SK-N-MC (cell line): ENCODE measurements around the gene RAB13.

ENCODE experiments used
- DNase-seq: peaks from one replicate; pipeline ENCODE4 v3.0.0-alpha.2; 2011; ENCODE audit warnings: low read depth, low spot score
- H3K27ac ChIP-seq: fragments of 200-600 bp; sonication (generic); 2 replicates; pipeline ENCODE4 v1.5.1; 2016; ENCODE audit warnings: mixed run types
- H3K36me3 ChIP-seq: fragments of 200-600 bp; sonication (generic); 2 replicates; pipeline ENCODE4 v1.6.1; 2017; ENCODE audit warnings: antibody characterized with exemption, low read length, mixed read lengths; ENCODE audit not compliant: insufficient read depth
- H3K4me3 ChIP-seq: fragments of 200-600 bp; sonication (generic); 2 replicates; pipeline ENCODE4 v1.5.1; 2016
- H3K9ac ChIP-seq: fragments of 200-600 bp; sonication (generic); 2 replicates; pipeline ENCODE4 v1.8.0; 2017; ENCODE audit warnings: mixed run types, mixed read lengths; ENCODE audit not compliant: insufficient read length
- H3K9me3 ChIP-seq: fragments of 200-600 bp; sonication (generic); 2 replicates; pipeline ENCODE4 v1.6.1; 2017; ENCODE audit warnings: low read depth, mild to moderate bottlenecking, antibody characterized with exemption, low read length, moderate library complexity, mixed read lengths
- EZH2 ChIP-seq: fragments of 200-600 bp; sonication (generic); IDR thresholded peaks from one replicate; pipeline ENCODE4 v1.6.1; 2017; ENCODE audit warnings: antibody characterized with exemption
- FOXP2 ChIP-seq: optimal IDR thresholded peaks from 2 replicates; pipeline ENCODE3; 2011; ENCODE audit warnings: mild to moderate bottlenecking, moderate library complexity; ENCODE audit not compliant: insufficient read depth; ENCODE audit errors: extremely low read length, control extremely low read depth
- POLR2AphosphoS5 ChIP-seq: IDR thresholded peaks from 2 replicates; pipeline ENCODE4 v1.6.1; 2012; ENCODE audit warnings: mild to moderate bottlenecking, low read depth, low read length, borderline replicate concordance

RAB13 gene

GRCh38 chr1:153967107-153967999 lies 18.8 kb downstream of the RAB13 start, which contains the start of gene CREB3L4:
CREB3L4 (plus strand) TSS chr1:153967902; CDS start chr1:153968526, 624 bp downstream.
- peak; percentile 71 for TF ChIP-seq FOXP2
- no peak for TF ChIP-seq EZH2
- TF ChIP-seq POLR2AphosphoS5 = peak; percentile 85
- Histone ChIP-seq H3K36me3 (no peaks in the 10 kb centered on the region), H3K9me3 (no peaks in the 10 kb centered on the region), H3K27ac (peak within 1 kb of the TSS; percentile 91), H3K9ac (peak within 1 kb of the TSS; percentile 91), H3K4me3 (peak within 1 kb of the TSS; percentile 92)
- DNase-seq = peak; percentile 95

- Histone ChIP-seq H3K9ac (peak overlapping the region; percentile 69), H3K9me3 (no peaks in the 10 kb centered on the region), H3K4me3 (peak overlapping the region; percentile 93), H3K36me3 (peaks cover 15% of the 10 kb centered on the region; the same call in 1 of the 2 replicates), H3K27ac (peak overlapping the region; percentile 27)
- TF ChIP-seq FOXP2 (no peak), POLR2AphosphoS5 (peak; percentile 4; the same call in 1 of the 2 replicates)
- no peak for DNase-seq
Observed at GRCh38 chr1:153963850-153964331, 22.2 kb downstream of the RAB13 start.

GRCh38 chr1:153963030-153963849 lies 22.9 kb downstream of the RAB13 start, which contains the start of gene SLC39A1:
SLC39A1 (minus strand) TSS chr1:153963537; CDS start chr1:153962715, 822 bp downstream.
- peak within 1 kb of the TSS; percentile 27 for H3K27ac ChIP-seq
- H3K9ac ChIP-seq = peak within 1 kb of the TSS; percentile 93
- no peak for TF ChIP-seq FOXP2
- peak; percentile 61; the same call in 1 of the 2 replicates for TF ChIP-seq POLR2AphosphoS5
- no peak for TF ChIP-seq EZH2
- DNase-seq = peak; percentile 86
- H3K9me3 ChIP-seq = no peaks in the 10 kb centered on the region
- peaks cover 15% of the 10 kb centered on the region; the same call in 1 of the 2 replicates for H3K36me3 ChIP-seq
- peak within 1 kb of the TSS; percentile 93 for H3K4me3 ChIP-seq

- Histone ChIP-seq H3K36me3 (peaks cover 15% of the 10 kb centered on the region; the same call in 1 of the 2 replicates), H3K9me3 (no peaks in the 10 kb centered on the region), H3K27ac (peak overlapping the region; percentile 27; the same call in 1 of the 2 replicates), H3K4me3 (peak overlapping the region; percentile 93), H3K9ac (peak overlapping the region; percentile 93)
- TF ChIP-seq FOXP2 = no peak
- no peak; the same call in 1 of the 2 replicates for TF ChIP-seq POLR2AphosphoS5
- no peak for TF ChIP-seq EZH2
- no peak for DNase-seq
Observed at GRCh38 chr1:153962088-153963029, 23.8 kb downstream of the RAB13 start.

DNA sequence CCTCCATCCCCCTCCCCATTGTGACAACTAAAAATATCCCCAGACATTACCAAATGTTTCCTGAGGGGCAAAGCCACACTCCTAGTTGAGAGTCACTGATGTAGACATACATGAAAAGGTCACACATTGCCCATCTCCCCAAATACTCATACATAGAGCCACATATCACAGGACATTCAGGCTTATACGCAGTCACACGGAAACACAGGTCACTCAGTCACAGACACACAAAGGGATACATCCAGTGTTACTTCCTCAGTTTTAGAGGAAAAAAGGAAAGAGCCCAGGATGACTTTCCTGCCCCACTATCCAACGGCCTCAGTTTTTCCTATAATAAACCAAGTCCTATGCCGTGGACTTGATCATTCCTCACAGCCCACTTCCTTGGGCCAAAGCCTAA lies 24.7 kb downstream of the RAB13 start:
- 0 out of 2 replicates have a peak overlapping the region, but pooled peaks have one; percentile 27 for H3K27ac ChIP-seq

DNA sequence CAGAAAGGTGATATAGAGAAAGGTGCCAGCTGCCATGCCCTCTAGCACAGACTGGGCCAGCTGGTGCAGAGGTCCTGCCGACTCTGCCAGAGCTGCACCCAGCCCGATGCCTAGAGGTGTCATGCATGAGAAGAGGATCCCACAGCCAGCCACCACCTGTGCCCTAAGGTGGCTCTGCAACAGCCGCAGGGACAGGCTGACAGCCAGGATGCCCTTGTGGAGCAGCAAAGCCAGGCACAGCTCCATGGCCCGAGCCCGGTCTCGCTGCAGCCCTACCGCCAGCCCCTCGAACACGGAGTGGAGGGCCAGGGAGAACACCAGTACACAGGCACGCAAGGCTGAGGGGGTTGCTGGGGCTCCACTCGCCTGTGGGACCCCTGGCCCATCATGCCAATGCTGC lies 25.9 kb downstream of the RAB13 start:
- no peak overlapping the region for H3K27ac ChIP-seq
- H3K36me3 ChIP-seq = peaks cover 15% of the 10 kb centered on the region; the same call in 1 of the 2 replicates
- TF ChIP-seq EZH2 (no peak), POLR2AphosphoS5 (no peak), FOXP2 (no peak)
- H3K4me3 ChIP-seq = no peak overlapping the region
- no peak overlapping the region for H3K9ac ChIP-seq
- DNase-seq = no peak
- no peaks in the 10 kb centered on the region for H3K9me3 ChIP-seq

More for the DNA sequence above, 24.7 kb downstream of the RAB13 start:
- peaks cover 15% of the 10 kb centered on the region; the same call in 1 of the 2 replicates for H3K36me3 ChIP-seq
- DNase-seq = no peak
- H3K9ac ChIP-seq = peak overlapping the region; percentile 93
- H3K9me3 ChIP-seq = no peaks in the 10 kb centered on the region
- peak overlapping the region; percentile 93 for H3K4me3 ChIP-seq
- TF ChIP-seq EZH2 = no peak
- no peak for TF ChIP-seq POLR2AphosphoS5
- no peak for TF ChIP-seq FOXP2

DNA sequence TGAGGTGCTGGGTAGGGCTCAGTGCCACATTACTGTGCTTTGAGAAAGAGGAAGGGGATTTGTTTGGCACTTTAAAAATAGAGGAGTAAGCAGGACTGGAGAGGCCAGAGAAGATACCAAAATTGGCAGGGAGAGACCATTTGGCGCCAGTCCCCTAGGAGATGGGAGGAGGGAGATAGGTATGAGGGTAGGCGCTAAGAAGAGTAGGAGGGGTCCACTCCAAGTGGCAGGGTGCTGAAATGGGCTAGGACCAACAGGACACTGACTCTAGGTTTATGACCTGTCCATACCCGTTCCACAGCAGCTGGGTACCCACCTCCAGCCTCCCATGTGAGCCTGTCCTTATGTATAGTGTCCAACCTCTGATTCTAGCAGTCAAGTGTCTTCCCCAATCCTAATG lies 26.7 kb downstream of the RAB13 start:
- Histone ChIP-seq H3K27ac (peak overlapping the region; percentile 80; the same call in 1 of the 2 replicates), H3K9ac (no peak overlapping the region), H3K9me3 (no peaks in the 10 kb centered on the region), H3K36me3 (peaks cover 15% of the 10 kb centered on the region; the same call in 1 of the 2 replicates), H3K4me3 (no peak overlapping the region)
- TF ChIP-seq EZH2 = no peak
- TF ChIP-seq POLR2AphosphoS5 = no peak
- no peak for TF ChIP-seq FOXP2
- no peak for DNase-seq
